Stimulated activated CD4-positive, alpha-beta T cell treated with anti-CD3 and anti-CD28 coated beads, Interleukin-2, amount 100 ng/mL, for 24 hours (primary cell): Measurements from ENCODE around the gene GJA3.

Experiments
- DNase-seq, 2 donors: peaks; one replicate each; pipeline ENCODE4 v3.0.0-alpha.2; 2020

GJA3 gene

GRCh38 chr13:20150561-20150960 is 10.3 kb downstream of the GJA3 start:
- peak in 1 of 2 donors; percentile 14 for DNase-seq

GRCh38 chr13:20149762-20150161 is 11.1 kb downstream of the GJA3 start:
- DNase-seq = peak in 1 of 2 donors; percentile 5

- no peak for DNase-seq
Measured at GRCh38 chr13:20148501-20149183, 12.2 kb downstream of the GJA3 start.

- peak in 1 of 2 donors; percentile 3 for DNase-seq
Measured at GRCh38 chr13:20146381-20146780, 14.5 kb downstream of the GJA3 start.

GRCh38 chr13:20145521-20145920 is 15.3 kb downstream of the GJA3 start:
- peak in 1 of 2 donors; percentile 8 for DNase-seq

GRCh38 chr13:20144141-20144850 is 16.6 kb downstream of the GJA3 start:
- peak in 1 of 2 donors; percentile 6 for DNase-seq

GRCh38 chr13:20142927-20143480 is 17.8 kb downstream of the GJA3 start:
- DNase-seq = peak in 1 of 2 donors; percentile 15

- DNase-seq = peak in 1 of 2 donors; percentile 11
Measured at GRCh38 chr13:20142023-20142926, 18.6 kb downstream of the GJA3 start.

GRCh38 chr13:20141238-20142022 is 19.4 kb downstream of the GJA3 start:
- no peak for DNase-seq

- peak in 1 of 2 donors; percentile 8 for DNase-seq
Measured at GRCh38 chr13:20140487-20140886, 20.4 kb downstream of the GJA3 start.

GRCh38 chr13:20137875-20138274 is 23.0 kb downstream of the GJA3 start:
- no peak for DNase-seq

- peak; percentile 35 to 73 for DNase-seq
Measured at GRCh38 chr13:20136781-20137703, 23.8 kb downstream of the GJA3 start.

- DNase-seq = peak in 1 of 2 donors; percentile 4
Measured at GRCh38 chr13:20134732-20135131, 26.1 kb downstream of the GJA3 start.

GRCh38 chr13:20132052-20132634 is 28.7 kb downstream of the GJA3 start:
- peak in 1 of 2 donors; percentile 1 for DNase-seq

GRCh38 chr13:20131057-20131832 is 29.6 kb downstream of the GJA3 start:
- peak in 1 of 2 donors; percentile 16 for DNase-seq

GRCh38 chr13:20130652-20131051 is 30.2 kb downstream of the GJA3 start:
- DNase-seq = no peak

- DNase-seq = no peak
Measured at GRCh38 chr13:20130012-20130411, 30.8 kb downstream of the GJA3 start.

- no peak for DNase-seq
Measured at GRCh38 chr13:20129076-20129475, 31.8 kb downstream of the GJA3 start.

GRCh38 chr13:20128459-20128931 is 32.4 kb downstream of the GJA3 start:
- peak in 1 of 2 donors; percentile 20 for DNase-seq
